ENCODE results near the gene ARSG.

ARSG gene

GRCh38 chr17:68318103-68318991 lies 27.1 kb downstream of the ARSG start:
- no peak overlapping the region for H3K4me2 ChIP-seq
- H2AFZ ChIP-seq (ENCODE audit: low read depth): no peak overlapping the region
- TF ChIP-seq CTCF (conservative IDR thresholded peaks at IDR 0.05; ENCODE audit: low read depth, low read length): no peak
- no peaks in the 10 kb centered on the region for H4K20me1 ChIP-seq (ENCODE audit: insufficient read depth)
- H3K27me3 ChIP-seq (ENCODE audit: insufficient read depth, low read depth): no peaks in the 10 kb centered on the region
- H3K79me2 ChIP-seq (ENCODE audit: insufficient read depth, low read depth): no peaks in the 10 kb centered on the region
- H3K36me3 ChIP-seq (ENCODE audit: insufficient read depth): no peaks in the 10 kb centered on the region
- H3K27ac ChIP-seq: no peak overlapping the region
- no peak overlapping the region for H3K4me3 ChIP-seq (IDR thresholded peaks at IDR 0.05; ENCODE audit: insufficient read depth, low read depth, low read length)
- H3K4me1 ChIP-seq (ENCODE audit: low read depth, poor library complexity, severe bottlenecking): no peaks in the 10 kb centered on the region
- no peak overlapping the region for H3K9ac ChIP-seq

- no peaks in the 10 kb centered on the region for H3K36me3 ChIP-seq (ENCODE audit: insufficient read depth)
- H3K27ac ChIP-seq: no peak overlapping the region
- no peak overlapping the region for H3K4me3 ChIP-seq (IDR thresholded peaks at IDR 0.05; ENCODE audit: insufficient read depth, low read depth, low read length)
- H3K4me1 ChIP-seq (ENCODE audit: low read depth, poor library complexity, severe bottlenecking): no peaks in the 10 kb centered on the region
- H3K9ac ChIP-seq: no peak overlapping the region
- no peak overlapping the region for H2AFZ ChIP-seq (ENCODE audit: low read depth)
- no peaks in the 10 kb centered on the region for H3K27me3 ChIP-seq (ENCODE audit: insufficient read depth, low read depth)
- no peak for TF ChIP-seq CTCF (conservative IDR thresholded peaks at IDR 0.05; ENCODE audit: low read depth, low read length)
- no peaks in the 10 kb centered on the region for H3K79me2 ChIP-seq (ENCODE audit: insufficient read depth, low read depth)
- H4K20me1 ChIP-seq (ENCODE audit: insufficient read depth): no peaks in the 10 kb centered on the region
- H3K4me2 ChIP-seq: no peak overlapping the region
These were observed 28.3 kb downstream of the ARSG start for GRCh38 chr17:68319410-68320162.

GRCh38 chr17:68320311-68320865 lies 29.1 kb downstream of the ARSG start:
- no peaks in the 10 kb centered on the region for H3K79me2 ChIP-seq (ENCODE audit: insufficient read depth, low read depth)
- TF ChIP-seq CTCF (conservative IDR thresholded peaks at IDR 0.05; ENCODE audit: low read depth, low read length): no peak
- no peaks in the 10 kb centered on the region for H4K20me1 ChIP-seq (ENCODE audit: insufficient read depth)
- H3K27ac ChIP-seq: no peak overlapping the region
- H3K4me1 ChIP-seq (ENCODE audit: low read depth, poor library complexity, severe bottlenecking): no peaks in the 10 kb centered on the region
- no peak overlapping the region for H3K4me3 ChIP-seq (IDR thresholded peaks at IDR 0.05; ENCODE audit: insufficient read depth, low read depth, low read length)
- no peak overlapping the region for H3K9ac ChIP-seq
- no peak overlapping the region for H2AFZ ChIP-seq (ENCODE audit: low read depth)
- H3K4me2 ChIP-seq: no peak overlapping the region
- no peaks in the 10 kb centered on the region for H3K36me3 ChIP-seq (ENCODE audit: insufficient read depth)
- no peaks in the 10 kb centered on the region for H3K27me3 ChIP-seq (ENCODE audit: insufficient read depth, low read depth)

- H3K9ac ChIP-seq: no peak overlapping the region
- no peak overlapping the region for H3K27ac ChIP-seq
- H2AFZ ChIP-seq (ENCODE audit: low read depth): no peak overlapping the region
- H3K4me3 ChIP-seq (IDR thresholded peaks at IDR 0.05; ENCODE audit: insufficient read depth, low read depth, low read length): no peak overlapping the region
- H3K27me3 ChIP-seq (ENCODE audit: insufficient read depth, low read depth): no peaks in the 10 kb centered on the region
- no peaks in the 10 kb centered on the region for H3K4me1 ChIP-seq (ENCODE audit: low read depth, poor library complexity, severe bottlenecking)
- H3K36me3 ChIP-seq (ENCODE audit: insufficient read depth): no peaks in the 10 kb centered on the region
- no peaks in the 10 kb centered on the region for H3K79me2 ChIP-seq (ENCODE audit: insufficient read depth, low read depth)
- H3K4me2 ChIP-seq: no peak overlapping the region
- TF ChIP-seq CTCF (conservative IDR thresholded peaks at IDR 0.05; ENCODE audit: low read depth, low read length): no peak
- no peaks in the 10 kb centered on the region for H4K20me1 ChIP-seq (ENCODE audit: insufficient read depth)
These were observed 29.8 kb downstream of the ARSG start for GRCh38 chr17:68320943-68321555.
